ENCODE results near the gene C20orf204.

GRCh38 chr20:64035066-64035932 is 683 bp upstream of the C20orf204 start:
- TF ChIP-seq CTCF (IDR thresholded peaks at IDR 0.05), result no peak
- TF ChIP-seq EP300 (IDR thresholded peaks at IDR 0.05), result no peak
- TF ChIP-seq POLR2AphosphoS5 (IDR thresholded peaks at IDR 0.05), result no peak
- TF ChIP-seq POLR2A (IDR thresholded peaks at IDR 0.05), result no peak

Measured in sigmoid colon (tissue), 4 donors.